Common myeloid progenitor, CD34-positive (primary cell): ENCODE measurements around the gene SLC28A1.

ENCODE experiments used
- CTCF ChIA-PET: fragments of 350-600 bp; sonication (Branson Sonifier 250); formaldehyde crosslinking; loops from one replicate; lab custom pipeline; 2021; ENCODE audit warnings: antibody characterized with exemption; lab: Charles Lee
- POLR2A ChIA-PET: fragments of 350-600 bp; sonication (Branson Sonifier 250); formaldehyde crosslinking; loops from one replicate; lab custom pipeline; 2021; ENCODE audit warnings: antibody characterized with exemption; lab: Charles Lee
- DNase-seq, 3 donors: peaks; one replicate each; pipeline versions ENCODE4 v3.0.0 to v3.0.0-alpha.2; 2013
- H3K27ac ChIP-seq, 2 experiments: 1 replicate in 1 of 2; 2 replicates in 1 of 2; pipeline ENCODE4 v1.7.0; 2013; ENCODE audit warnings: inconsistent platforms in 2 of 2, low read length in 2 of 2, mild to moderate bottlenecking in 2 of 2, low read depth in 1 of 2, moderate library complexity in 1 of 2; ENCODE audit not compliant: severe bottlenecking in 2 of 2, insufficient read depth in 1 of 2, poor library complexity in 1 of 2
- H3K27me3 ChIP-seq, 5 experiments: replicated peaks in 2 of 5; 1 replicate in 3 of 5; 2 replicates in 2 of 5; pipeline versions ENCODE4 v1.6.1 to v1.7.0; 2013; ENCODE audit warnings: low read length in 4 of 5, mild to moderate bottlenecking in 2 of 5, moderate library complexity in 2 of 5, inconsistent platforms in 1 of 5; ENCODE audit not compliant: insufficient read depth in 5 of 5, control insufficient read depth in 4 of 5
- H3K36me3 ChIP-seq, 4 experiments: 1 replicate in 2 of 4; 2 replicates in 2 of 4; pipeline versions ENCODE4 v1.6.1 to v1.7.0; 2013; ENCODE audit warnings: low read length in 3 of 4, control low read depth in 1 of 4, mild to moderate bottlenecking in 1 of 4; ENCODE audit not compliant: control insufficient read depth in 4 of 4, insufficient read depth in 4 of 4
- H3K4me1 ChIP-seq, 4 experiments: 1 replicate in 3 of 4; 2 replicates in 1 of 4; pipeline versions ENCODE4 v1.6.1 to v1.7.1; 2013; ENCODE audit warnings: low read length in 3 of 4, mild to moderate bottlenecking in 3 of 4, control low read depth in 1 of 4, inconsistent platforms in 1 of 4, moderate library complexity in 1 of 4; ENCODE audit not compliant: control insufficient read depth in 4 of 4, insufficient read depth in 4 of 4; ENCODE audit errors: control extremely low read depth in 1 of 4
- H3K4me3 ChIP-seq, 7 experiments: 1 replicate in 4 of 7; 2 replicates in 3 of 7; pipeline versions ENCODE4 v1.5.1 to v1.7.0; 2013; ENCODE audit warnings: mild to moderate bottlenecking in 7 of 7, low read length in 6 of 7, moderate library complexity in 6 of 7, inconsistent platforms in 2 of 7, low read depth in 2 of 7, control low read depth in 1 of 7; ENCODE audit not compliant: insufficient read depth in 4 of 7, control insufficient read depth in 1 of 7; ENCODE audit errors: extremely low read depth in 1 of 7
- H3K9me3 ChIP-seq, 5 experiments: 1 replicate in 4 of 5; 2 replicates in 1 of 5; pipeline versions ENCODE4 v1.6.1 to v1.7.1; 2013; ENCODE audit warnings: low read length in 4 of 5, mild to moderate bottlenecking in 2 of 5, inconsistent platforms in 1 of 5, low read depth in 1 of 5, moderate library complexity in 1 of 5; ENCODE audit not compliant: control insufficient read depth in 4 of 5, insufficient read depth in 2 of 5; ENCODE audit errors: control extremely low read depth in 1 of 5
- WGBS: methylation state at CpG from one replicate; pipeline ENCODE4 v1.1.5; 2013; ENCODE audit not compliant: insufficient coverage; 5-methylcytosine and 5-hydroxymethylcytosine counted together

Gene SLC28A1

GRCh38 chr15:84937144-84937543, 52.7 kb downstream of the SLC28A1 start:
- Histone ChIP-seq H3K36me3 (no peaks in the 10 kb centered on the region), H3K27ac (no peak overlapping the region), H3K9me3 (no peaks in the 10 kb centered on the region), H3K4me1 (no peaks in the 10 kb centered on the region), H3K27me3 (no peaks in the 10 kb centered on the region), H3K4me3 (no peak overlapping the region)
- CTCF ChIA-PET: interaction anchor here (1.0 kb wide), 1 partner anchor 366 kb away, joined by 3 read pairs; no protein-coding TSS in a partner anchor
- POLR2A ChIA-PET: interaction anchor here (0.6 kb wide), 1 partner anchor 126 kb away, joined by 3 read pairs; no protein-coding TSS in a partner anchor
- no peak for DNase-seq
- 92% methylated on average over 2 of the region's 5 CpGs for WGBS

- H3K27ac ChIP-seq: no peak overlapping the region
- CTCF ChIA-PET: no interaction called here
- WGBS: 100% methylated on average over 1 of the region's 1 CpG
- DNase-seq: no peak
- no peaks in the 10 kb centered on the region for H3K4me1 ChIP-seq
- H3K27me3 ChIP-seq: no peaks in the 10 kb centered on the region
- no peaks in the 10 kb centered on the region for H3K9me3 ChIP-seq
- no peaks in the 10 kb centered on the region for H3K36me3 ChIP-seq
- POLR2A ChIA-PET: no interaction called here
- H3K4me3 ChIP-seq: no peak overlapping the region
These were observed 54.3 kb downstream of the SLC28A1 start for GRCh38 chr15:84938726-84939125.

GRCh38 chr15:84940399-84940798, 55.9 kb downstream of the SLC28A1 start:
- no peak for DNase-seq
- Histone ChIP-seq H3K36me3 (no peaks in the 10 kb centered on the region), H3K27ac (no peak overlapping the region), H3K4me1 (no peaks in the 10 kb centered on the region), H3K9me3 (no peaks in the 10 kb centered on the region), H3K4me3 (no peak overlapping the region), H3K27me3 (no peaks in the 10 kb centered on the region)
- POLR2A ChIA-PET: interaction anchor here (0.6 kb wide), 1 partner anchor 159 kb away, joined by 3 read pairs; no protein-coding TSS in a partner anchor
- CTCF ChIA-PET: interaction anchor here (1.6 kb wide), 1 partner anchor 12 kb away, joined by 4 read pairs; no protein-coding TSS in a partner anchor
- 33% methylated on average over 1 of the region's 3 CpGs for WGBS

GRCh38 chr15:84942456-84942855, 58.0 kb downstream of the SLC28A1 start:
- Histone ChIP-seq H3K27me3 (no peaks in the 10 kb centered on the region), H3K4me1 (no peaks in the 10 kb centered on the region), H3K27ac (no peak overlapping the region), H3K36me3 (no peaks in the 10 kb centered on the region), H3K9me3 (no peaks in the 10 kb centered on the region), H3K4me3 (no peak overlapping the region)
- POLR2A ChIA-PET: no interaction called here
- no peak for DNase-seq
- WGBS: 100% methylated on average over 2 of the region's 2 CpGs
- CTCF ChIA-PET: no interaction called here

GRCh38 chr15:84944311-84944710, 59.8 kb downstream of the SLC28A1 start:
- ChIA-PET CTCF (interaction anchor here (1.2 kb wide), 1 partner anchor 9 kb away, joined by 3 read pairs; no protein-coding TSS in a partner anchor), POLR2A (no interaction called here)
- no peaks in the 10 kb centered on the region for H3K4me1 ChIP-seq
- H3K4me3 ChIP-seq: no peak overlapping the region
- WGBS: 96% methylated on average over 10 of the region's 10 CpGs
- no peak for DNase-seq
- H3K27ac ChIP-seq: no peak overlapping the region
- H3K36me3 ChIP-seq: no peaks in the 10 kb centered on the region
- H3K9me3 ChIP-seq: no peaks in the 10 kb centered on the region
- H3K27me3 ChIP-seq: no peaks in the 10 kb centered on the region

GRCh38 chr15:84944861-84945260, 60.4 kb downstream of the SLC28A1 start:
- Histone ChIP-seq H3K36me3 (no peaks in the 10 kb centered on the region), H3K4me3 (no peak overlapping the region), H3K27me3 (no peaks in the 10 kb centered on the region), H3K9me3 (no peaks in the 10 kb centered on the region), H3K4me1 (no peaks in the 10 kb centered on the region), H3K27ac (no peak overlapping the region)
- ChIA-PET POLR2A (no interaction called here), CTCF (interaction anchor here (1.2 kb wide), 1 partner anchor 9 kb away, joined by 3 read pairs; no protein-coding TSS in a partner anchor)
- 98% methylated on average over 7 of the region's 11 CpGs for WGBS
- DNase-seq: no peak

- H3K9me3 ChIP-seq: no peaks in the 10 kb centered on the region
- H3K4me1 ChIP-seq: no peaks in the 10 kb centered on the region
- ChIA-PET POLR2A (no interaction called here), CTCF (interaction anchor here (0.8 to 1.7 kb wide), 2 partner anchors 63 to 100 kb away, joined by 3 read pairs; no protein-coding TSS in a partner anchor)
- H3K27ac ChIP-seq: no peak overlapping the region
- no peak for DNase-seq
- H3K27me3 ChIP-seq: no peaks in the 10 kb centered on the region
- no peaks in the 10 kb centered on the region for H3K36me3 ChIP-seq
- WGBS: 98% methylated on average over 4 of the region's 5 CpGs
- no peak overlapping the region for H3K4me3 ChIP-seq
These were observed 62.5 kb downstream of the SLC28A1 start for GRCh38 chr15:84946772-84947489.
